ENCODE results near the gene PSAT1. TPM values are rescaled to one million over a fixed set of nuclear protein-coding genes. Genes with fewer than 3 reads are reported as not detected.

Gene PSAT1
- total RNA-seq, 2 experiments from 2014 or later = 174 to 182 TPM

DNA sequence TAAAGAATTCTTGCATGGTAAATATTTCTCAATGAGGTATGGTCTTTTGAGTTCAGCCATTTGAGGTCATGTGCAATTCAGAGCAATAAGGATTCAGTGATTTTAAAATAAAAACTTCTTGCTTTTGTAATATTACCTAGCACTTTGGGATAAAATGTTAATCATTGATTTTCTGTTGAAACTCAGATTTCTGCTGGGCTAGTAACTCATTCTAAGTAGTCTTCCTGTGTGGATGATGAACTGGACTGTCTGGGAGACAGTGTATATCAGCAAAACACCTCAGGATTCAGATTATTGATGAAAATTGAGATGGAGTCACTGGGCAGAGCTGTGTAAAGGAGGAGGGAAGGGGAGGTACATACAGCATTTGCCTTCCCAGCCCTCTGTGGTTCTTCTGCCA lies 10.8 kb upstream of the PSAT1 start:
- no peak overlapping the region for H3K4me3 Mint-ChIP-seq
- H3K4me1 Mint-ChIP-seq (ENCODE audit: low read depth) = no peaks in the 10 kb centered on the region
- ChIA-PET CTCF (interaction anchor here (1.7 to 1.8 kb wide), 2 partner anchors 12 to 83 kb away, joined by 4 to 5 read pairs; partner anchors contain the start of gene PSAT1), POLR2A (interaction anchor here (2.0 kb wide), 1 partner anchor 11 kb away, joined by 11 read pairs; the partner anchor contains the start of gene PSAT1)
- no peak overlapping the region for H3K27ac Mint-ChIP-seq
- H3K27me3 Mint-ChIP-seq = no peaks in the 10 kb centered on the region
- TF ChIP-seq, protein P1, sequence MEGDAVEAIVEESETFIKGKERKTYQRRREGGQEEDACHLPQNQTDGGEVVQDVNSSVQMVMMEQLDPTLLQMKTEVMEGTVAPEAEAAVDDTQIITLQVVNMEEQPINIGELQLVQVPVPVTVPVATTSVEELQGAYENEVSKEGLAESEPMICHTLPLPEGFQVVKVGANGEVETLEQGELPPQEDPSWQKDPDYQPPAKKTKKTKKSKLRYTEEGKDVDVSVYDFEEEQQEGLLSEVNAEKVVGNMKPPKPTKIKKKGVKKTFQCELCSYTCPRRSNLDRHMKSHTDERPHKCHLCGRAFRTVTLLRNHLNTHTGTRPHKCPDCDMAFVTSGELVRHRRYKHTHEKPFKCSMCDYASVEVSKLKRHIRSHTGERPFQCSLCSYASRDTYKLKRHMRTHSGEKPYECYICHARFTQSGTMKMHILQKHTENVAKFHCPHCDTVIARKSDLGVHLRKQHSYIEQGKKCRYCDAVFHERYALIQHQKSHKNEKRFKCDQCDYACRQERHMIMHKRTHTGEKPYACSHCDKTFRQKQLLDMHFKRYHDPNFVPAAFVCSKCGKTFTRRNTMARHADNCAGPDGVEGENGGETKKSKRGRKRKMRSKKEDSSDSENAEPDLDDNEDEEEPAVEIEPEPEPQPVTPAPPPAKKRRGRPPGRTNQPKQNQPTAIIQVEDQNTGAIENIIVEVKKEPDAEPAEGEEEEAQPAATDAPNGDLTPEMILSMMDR (IDR thresholded peaks at IDR 0.05) = no peak
- no peaks in the 10 kb centered on the region for H3K9me3 Mint-ChIP-seq
- intact Hi-C loops (cut with micrococcal nuclease) = no loop called here
- ATAC-seq (no peak), DNase-seq (no peak)
- no peaks in the 10 kb centered on the region for H3K36me3 Mint-ChIP-seq (ENCODE audit: low read depth)

DNA sequence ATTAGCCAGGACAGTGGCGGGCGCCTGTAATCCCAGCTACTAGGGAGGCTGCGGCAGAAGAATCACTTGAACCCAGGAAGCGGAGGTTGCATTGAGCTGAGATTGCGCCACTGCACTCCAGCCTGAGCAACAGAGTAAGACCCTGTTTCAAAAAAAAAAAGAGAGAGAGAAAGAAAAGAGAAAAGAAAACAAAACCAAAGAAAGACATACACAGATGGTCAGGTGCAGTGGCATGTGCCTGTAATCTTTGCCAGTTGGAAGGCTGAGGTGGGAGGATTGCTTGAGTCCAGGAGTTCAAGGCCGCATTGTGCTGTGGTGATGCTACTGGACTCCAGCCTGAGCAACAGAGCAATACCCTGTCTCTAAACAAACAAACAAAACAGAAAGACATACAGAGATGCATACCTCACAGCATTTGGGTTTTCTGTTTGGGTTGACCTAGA lies 10.0 kb upstream of the PSAT1 start:
- ATAC-seq (no peak), DNase-seq (no peak)
- intact Hi-C loops (cut with micrococcal nuclease) = no loop called here
- Mint-ChIP-seq H3K36me3 (ENCODE audit: low read depth) (no peaks in the 10 kb centered on the region), H3K4me3 (no peak overlapping the region), H3K27ac (no peak overlapping the region), H3K9me3 (no peaks in the 10 kb centered on the region), H3K27me3 (no peaks in the 10 kb centered on the region), H3K4me1 (ENCODE audit: low read depth) (no peaks in the 10 kb centered on the region)
- TF ChIP-seq, protein P1 (IDR thresholded peaks at IDR 0.05) = no peak
- CTCF ChIA-PET = no interaction called here
- POLR2A ChIA-PET = no interaction called here

DNA sequence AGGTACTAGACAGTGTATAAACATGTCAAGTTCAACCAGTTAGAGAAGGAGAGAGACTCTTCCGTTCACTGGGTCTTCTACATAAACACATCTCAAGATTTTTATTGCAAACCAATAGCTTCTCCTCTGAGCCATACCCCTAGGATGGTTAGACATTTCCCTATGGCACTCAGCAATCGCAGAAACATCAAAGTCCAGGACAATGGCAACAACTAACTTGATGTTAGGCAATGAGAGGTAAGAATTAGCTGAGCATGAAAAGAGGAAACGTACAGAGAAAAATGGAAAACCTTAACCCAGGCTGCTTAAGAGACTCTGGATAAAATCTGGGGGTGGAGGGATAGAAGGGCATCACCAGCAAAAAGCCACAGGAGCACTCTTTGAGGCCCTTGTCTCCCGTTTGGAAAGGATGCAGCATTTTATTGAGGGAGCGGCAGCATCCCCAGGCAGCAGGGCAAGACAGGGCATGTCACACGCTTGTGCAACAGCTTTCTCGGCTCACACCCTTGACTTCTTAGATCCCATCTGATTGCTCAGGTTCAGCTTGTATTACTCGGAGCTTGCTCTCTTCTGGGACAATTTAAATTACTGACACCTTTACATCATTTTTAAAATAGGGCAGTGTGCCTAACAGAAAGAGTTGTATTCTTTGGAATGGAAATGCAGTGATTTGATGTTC lies 8.6 kb upstream of the PSAT1 start:
- H3K9me3 Mint-ChIP-seq = no peaks in the 10 kb centered on the region
- H3K36me3 Mint-ChIP-seq (ENCODE audit: low read depth) = no peaks in the 10 kb centered on the region
- no peaks in the 10 kb centered on the region for H3K27me3 Mint-ChIP-seq
- ChIA-PET POLR2A (no interaction called here), CTCF (no interaction called here)
- H3K27ac Mint-ChIP-seq = no peak overlapping the region
- TF ChIP-seq, protein P1 (IDR thresholded peaks at IDR 0.05) = no peak
- intact Hi-C loops (cut with micrococcal nuclease) = no loop called here
- H3K4me1 Mint-ChIP-seq (ENCODE audit: low read depth) = peaks cover 10% of the 10 kb centered on the region
- ATAC-seq (no peak), DNase-seq (no peak)
- H3K4me3 Mint-ChIP-seq = no peak overlapping the region

DNA sequence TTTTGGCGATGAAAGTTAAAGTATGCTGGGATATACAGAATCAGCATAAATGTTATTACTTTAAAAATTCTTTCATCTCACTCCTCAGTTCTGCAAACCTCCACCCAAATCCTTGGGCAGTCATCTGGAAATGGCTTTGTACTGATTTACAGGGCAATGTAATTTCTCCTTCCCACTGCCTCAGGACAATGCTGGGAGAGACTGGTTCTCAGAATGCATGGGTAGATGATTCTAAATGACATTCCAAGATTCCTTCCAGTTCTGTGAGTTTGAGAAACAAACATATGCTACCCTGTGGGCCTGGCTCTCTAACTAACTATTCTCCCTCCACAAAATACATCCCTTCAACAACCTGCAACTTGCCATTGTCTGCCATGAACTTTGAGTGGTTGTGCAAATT lies 7.5 kb upstream of the PSAT1 start:
- POLR2A ChIA-PET = no interaction called here

More for the DNA sequence above, 7.5 kb upstream of the PSAT1 start:
- DNase-seq (no peak), ATAC-seq (no peak)
- H3K27ac Mint-ChIP-seq = no peak overlapping the region
- CTCF ChIA-PET = no interaction called here
- H3K9me3 Mint-ChIP-seq = no peaks in the 10 kb centered on the region
- H3K36me3 Mint-ChIP-seq (ENCODE audit: low read depth) = no peaks in the 10 kb centered on the region
- intact Hi-C loops (cut with micrococcal nuclease) = no loop called here
- TF ChIP-seq, protein P1 (IDR thresholded peaks at IDR 0.05) = no peak
- peaks cover 14% of the 10 kb centered on the region for H3K4me1 Mint-ChIP-seq (ENCODE audit: low read depth)
- no peaks in the 10 kb centered on the region for H3K27me3 Mint-ChIP-seq
- H3K4me3 Mint-ChIP-seq = no peak overlapping the region

Measured in activated CD8-positive, alpha-beta T cell treated with anti-CD3 and anti-CD28 coated beads for 36 hours (primary cell).